Neural cell (in vitro differentiated cells): Measurements from ENCODE around the gene SUMO1.

ENCODE experiments used
- CTCF ChIP-seq: fragments of 450-650 bp; IDR thresholded peaks from 2 replicates; pipeline ENCODE4 v1.5.1; 2014; ENCODE audit warnings: antibody characterized with exemption, mild to moderate bottlenecking, moderate library complexity; ENCODE audit not compliant: poor library complexity, severe bottlenecking
- EP300 ChIP-seq: fragments of 450-650 bp; conservative IDR thresholded peaks from 2 replicates; pipeline ENCODE4 v1.6.1; 2014; ENCODE audit warnings: antibody characterized with exemption, mild to moderate bottlenecking, moderate library complexity; ENCODE audit not compliant: poor library complexity, severe bottlenecking
- EZH2 ChIP-seq: fragments of 200-600, 300-800 bp; shearing (Covaris generic), sonication (generic); IDR thresholded peaks from 2 replicates; pipeline ENCODE4 v1.6.1; 2014; ENCODE audit warnings: antibody characterized with exemption, low read length, borderline replicate concordance, mild to moderate bottlenecking; ENCODE audit not compliant: insufficient read depth, poor library complexity, severe bottlenecking
- POLR2AphosphoS5 ChIP-seq: IDR thresholded peaks from 2 replicates; pipeline ENCODE4 v1.6.1; 2012
- RAD21 ChIP-seq: fragments of 450-650 bp; conservative IDR thresholded peaks from 2 replicates; pipeline ENCODE4 v1.6.1; 2014; ENCODE audit warnings: antibody characterized with exemption, mild to moderate bottlenecking, moderate library complexity
- SMC3 ChIP-seq: fragments of 450-650 bp; conservative IDR thresholded peaks from 2 replicates; pipeline ENCODE4 v1.6.1; 2014; ENCODE audit warnings: antibody characterized with exemption, mild to moderate bottlenecking, moderate library complexity; ENCODE audit not compliant: poor library complexity
- TAF1 ChIP-seq: IDR thresholded peaks from 2 replicates; pipeline ENCODE4 v1.6.1; 2012; ENCODE audit warnings: low read depth

- TF ChIP-seq CTCF = no peak
- no peak for TF ChIP-seq POLR2AphosphoS5
- no peak for TF ChIP-seq SMC3
- no peak for TF ChIP-seq RAD21
- no peak for TF ChIP-seq TAF1
- no peak for TF ChIP-seq EP300
- TF ChIP-seq EZH2 = no peak
Observed at GRCh38 chr2:202157211-202157990, 81.0 kb downstream of the SUMO1 start.
